HFF-Myc (cell line): ENCODE measurements around the gene CSNK1G3.

Experiments
- DNase-seq: peaks from one replicate; pipeline ENCODE4 v3.0.0-alpha.2; 2011; ENCODE audit warnings: low read depth; ENCODE audit errors: extremely low read depth
- H3K4me3 ChIP-seq: replicated peaks from 2 replicates; pipeline ENCODE4 v1.5.1; 2011; ENCODE audit warnings: low read depth, mild to moderate bottlenecking, control low read depth, low read length
- TF ChIP-seq, protein P1 (sequence below): IDR thresholded peaks from 2 replicates; pipeline ENCODE4 v1.5.1; 2012; ENCODE audit warnings: mild to moderate bottlenecking, low read depth, low read length, control low read depth; ENCODE audit errors: missing control alignments

The CSNK1G3 gene

DNA sequence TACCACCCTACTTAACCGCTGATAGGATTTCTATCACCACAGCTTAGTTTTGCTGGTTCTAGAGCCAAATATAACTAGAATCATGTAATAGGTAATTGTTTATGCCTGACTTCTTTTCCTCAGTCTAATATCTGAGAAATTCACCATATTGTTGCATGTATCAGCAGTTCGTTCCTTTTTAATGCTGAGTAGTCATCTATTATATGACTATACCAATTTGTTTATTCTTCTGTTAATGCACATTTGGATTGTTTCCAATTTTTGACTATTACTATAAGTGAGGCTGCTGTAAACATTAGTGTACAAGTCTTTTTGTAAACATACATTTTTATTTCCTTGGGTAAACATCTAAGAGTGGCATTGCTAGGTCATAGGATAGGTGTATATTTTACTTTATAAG, 25.9 kb downstream of the CSNK1G3 start:
- DNase-seq, result no peak
- no peak overlapping the region for H3K4me3 ChIP-seq
- TF ChIP-seq, protein P1, sequence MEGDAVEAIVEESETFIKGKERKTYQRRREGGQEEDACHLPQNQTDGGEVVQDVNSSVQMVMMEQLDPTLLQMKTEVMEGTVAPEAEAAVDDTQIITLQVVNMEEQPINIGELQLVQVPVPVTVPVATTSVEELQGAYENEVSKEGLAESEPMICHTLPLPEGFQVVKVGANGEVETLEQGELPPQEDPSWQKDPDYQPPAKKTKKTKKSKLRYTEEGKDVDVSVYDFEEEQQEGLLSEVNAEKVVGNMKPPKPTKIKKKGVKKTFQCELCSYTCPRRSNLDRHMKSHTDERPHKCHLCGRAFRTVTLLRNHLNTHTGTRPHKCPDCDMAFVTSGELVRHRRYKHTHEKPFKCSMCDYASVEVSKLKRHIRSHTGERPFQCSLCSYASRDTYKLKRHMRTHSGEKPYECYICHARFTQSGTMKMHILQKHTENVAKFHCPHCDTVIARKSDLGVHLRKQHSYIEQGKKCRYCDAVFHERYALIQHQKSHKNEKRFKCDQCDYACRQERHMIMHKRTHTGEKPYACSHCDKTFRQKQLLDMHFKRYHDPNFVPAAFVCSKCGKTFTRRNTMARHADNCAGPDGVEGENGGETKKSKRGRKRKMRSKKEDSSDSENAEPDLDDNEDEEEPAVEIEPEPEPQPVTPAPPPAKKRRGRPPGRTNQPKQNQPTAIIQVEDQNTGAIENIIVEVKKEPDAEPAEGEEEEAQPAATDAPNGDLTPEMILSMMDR, result no peak

DNA sequence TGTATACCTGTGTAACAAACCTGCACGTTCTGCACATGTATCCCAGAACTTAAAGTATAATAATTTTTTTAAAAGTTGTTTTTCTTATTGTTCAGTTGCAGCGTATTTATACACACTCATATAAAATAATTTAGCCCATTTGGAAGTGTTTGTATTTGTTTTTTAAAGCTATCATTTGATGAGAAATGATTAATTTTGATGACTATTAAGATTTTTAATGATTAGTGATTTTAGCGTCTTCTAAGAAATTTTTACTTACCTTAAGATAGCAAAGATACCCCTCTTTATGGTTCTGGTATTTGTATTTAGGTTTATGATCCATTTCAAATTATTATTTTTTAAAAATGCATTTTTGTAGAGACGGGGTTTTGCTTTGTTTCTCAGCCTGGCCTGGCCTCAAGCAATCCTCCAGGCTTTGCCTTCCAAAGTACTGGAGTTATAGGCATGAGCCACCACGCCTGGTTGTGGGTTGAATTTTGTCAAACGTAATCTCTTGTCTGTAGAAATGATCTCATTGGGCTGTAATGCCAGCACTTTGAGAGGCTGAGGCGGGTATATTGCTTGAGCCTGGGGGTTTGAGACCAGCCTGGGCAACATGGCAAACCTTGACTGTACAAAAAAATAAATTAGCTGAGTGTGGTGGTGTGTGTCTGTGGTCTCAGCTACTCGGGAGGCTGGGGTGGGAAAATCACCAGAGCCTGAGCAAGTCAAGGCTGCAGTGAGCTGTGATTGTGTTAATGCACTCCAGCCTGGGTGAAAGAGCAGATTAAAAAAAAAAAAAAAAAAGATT, 26.9 kb downstream of the CSNK1G3 start:
- no peak for DNase-seq
- no peak overlapping the region for H3K4me3 ChIP-seq
- TF ChIP-seq, protein P1, result no peak

DNA sequence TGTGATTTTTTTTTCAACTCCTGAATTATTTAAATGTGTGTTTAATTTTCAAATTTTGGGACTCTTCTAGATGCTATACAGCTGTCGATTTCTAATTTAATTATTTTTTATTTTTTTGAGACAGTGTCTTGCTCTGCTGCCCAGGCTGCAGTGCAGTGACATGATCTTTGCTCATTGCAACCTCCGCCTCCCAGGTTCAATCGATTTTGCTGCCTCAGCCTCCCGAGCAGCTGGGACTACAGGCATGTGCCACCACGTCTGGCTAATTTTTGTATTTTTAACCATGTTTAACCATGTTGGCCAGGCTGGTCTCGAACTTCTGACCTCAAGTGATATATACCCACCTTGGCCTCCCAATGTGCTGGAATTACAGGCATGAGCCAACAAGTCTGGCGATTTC, 28.6 kb downstream of the CSNK1G3 start:
- no peak overlapping the region for H3K4me3 ChIP-seq
- TF ChIP-seq, protein P1, result no peak
- DNase-seq, result no peak

DNA sequence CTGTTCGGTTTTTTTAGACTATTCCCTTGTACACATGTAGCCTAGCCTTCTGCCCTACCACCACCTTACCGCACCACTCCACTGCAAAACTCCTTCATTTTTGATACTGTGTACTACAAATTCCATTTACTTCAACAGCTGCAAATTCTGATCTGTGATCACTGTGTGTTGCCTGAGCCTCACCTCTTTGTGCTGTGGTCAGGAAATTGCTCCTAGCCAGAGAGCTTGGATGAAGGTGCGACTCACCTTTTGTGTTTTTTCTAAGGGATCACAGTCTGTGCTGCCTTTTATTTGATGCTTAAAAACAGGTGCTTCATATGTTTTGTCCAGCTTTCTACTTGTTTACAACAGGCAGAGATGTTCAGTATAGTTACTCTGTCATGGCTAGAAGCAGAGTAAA, 31.5 kb downstream of the CSNK1G3 start:
- TF ChIP-seq, protein P1, result no peak
- no peak for DNase-seq
- no peak overlapping the region for H3K4me3 ChIP-seq

DNA sequence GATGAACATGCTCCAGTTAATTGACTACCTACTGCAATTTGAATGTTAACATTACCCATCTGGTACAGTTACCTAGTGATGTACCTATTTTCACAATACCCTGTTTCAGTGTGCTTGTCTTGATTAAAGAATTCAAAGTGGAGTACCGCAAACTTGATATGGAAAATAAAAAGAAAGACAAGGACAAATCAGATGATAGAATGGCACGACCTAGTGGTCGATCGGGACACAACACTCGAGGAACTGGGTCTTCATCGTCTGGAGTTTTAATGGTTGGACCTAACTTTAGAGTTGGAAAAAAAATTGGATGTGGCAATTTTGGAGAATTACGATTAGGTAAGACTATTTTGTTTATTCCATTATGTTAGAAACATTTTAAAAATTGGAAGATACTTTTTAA, 33.5 kb downstream of the CSNK1G3 start:
- TF ChIP-seq, protein P1, result peak; percentile 39
- DNase-seq, result no peak
- no peak overlapping the region for H3K4me3 ChIP-seq

DNA sequence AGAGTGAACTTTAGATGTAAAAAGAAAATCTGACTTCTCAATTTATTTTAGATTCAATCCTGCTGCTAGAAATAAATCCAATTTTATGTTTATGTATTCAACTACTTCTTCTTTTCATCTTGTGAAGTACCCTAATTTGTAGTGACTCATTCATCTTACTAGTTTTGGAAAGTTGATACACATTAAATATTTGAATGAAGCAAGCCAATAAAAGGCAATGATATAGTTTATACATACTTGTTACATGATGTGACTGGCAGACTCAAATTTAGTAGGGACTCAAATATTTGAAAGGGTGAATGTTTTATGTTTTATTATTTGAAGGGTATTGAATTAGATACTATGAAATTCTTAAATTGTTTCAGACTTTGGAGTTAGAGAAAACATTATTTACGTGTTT, 34.7 kb downstream of the CSNK1G3 start:
- H3K4me3 ChIP-seq, result no peak overlapping the region
- DNase-seq, result no peak
- TF ChIP-seq, protein P1, result no peak

DNA sequence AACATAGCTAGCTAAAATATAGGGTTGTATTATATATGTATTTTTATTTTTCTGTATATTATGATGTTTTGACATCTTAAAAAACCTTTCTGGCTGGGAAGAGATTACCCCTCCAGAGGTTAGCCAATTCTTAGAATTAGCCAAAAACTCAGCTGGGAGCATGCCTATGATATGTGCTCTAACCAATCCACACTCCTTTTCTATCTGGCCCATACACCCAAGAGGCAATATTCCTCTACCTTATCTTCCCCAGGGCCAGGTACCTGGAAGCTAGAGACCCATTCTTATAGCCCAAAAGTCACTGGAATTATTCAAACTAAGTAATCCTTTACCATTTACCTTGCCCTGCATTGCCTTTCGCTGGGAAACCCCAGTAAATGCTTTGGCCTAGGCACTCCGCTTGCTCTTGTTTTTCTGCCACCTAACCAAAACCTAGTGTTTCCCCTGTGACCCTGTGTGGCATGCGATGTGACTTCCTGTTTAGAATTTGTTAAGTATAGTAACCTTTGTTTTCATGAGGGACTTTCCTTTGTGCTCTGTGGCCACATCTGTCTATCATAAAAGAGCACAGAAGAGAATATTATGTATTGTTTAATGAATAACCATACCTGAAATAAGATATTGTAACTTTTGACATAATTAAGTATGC, 37.4 kb downstream of the CSNK1G3 start:
- DNase-seq, result no peak
- H3K4me3 ChIP-seq, result no peak overlapping the region

More for the DNA sequence above, 37.4 kb downstream of the CSNK1G3 start:
- TF ChIP-seq, protein P1, result no peak
